Activated naive CD4-positive, alpha-beta T cell treated with anti-CD3 and anti-CD28 coated beads for 36 hours (primary cell): ENCODE results near the gene CCL15. TPM values are rescaled to one million over a fixed set of nuclear protein-coding genes. Genes with fewer than 3 reads are reported as not detected.
"Not testable (repeated sequence)": the region's sequence is repeated elsewhere in the genome, so short reads cannot be mapped to it uniquely, and the experiment has no call there.

Experiments
- CTCF ChIA-PET: fragments of 350-600 bp; sonication (Branson Sonifier 250); formaldehyde crosslinking; loops from one replicate; lab custom pipeline; 2021; ENCODE audit warnings: antibody characterized with exemption; lab: Charles Lee
- DNase-seq: peaks from one replicate; pipeline ENCODE4 v3.0.0-alpha.2; 2020
- H3K27ac Mint-ChIP-seq: one replicate; pipeline ENCODE4 v1.8.0; 2021; ENCODE audit warnings: mild to moderate bottlenecking, mixed read lengths
- H3K27me3 Mint-ChIP-seq: one replicate; pipeline ENCODE4 v1.8.0; 2021; ENCODE audit warnings: low read depth, mixed read lengths
- H3K36me3 Mint-ChIP-seq: one replicate; pipeline ENCODE4 v1.8.0; 2021; ENCODE audit warnings: low read depth, mixed read lengths
- H3K4me1 Mint-ChIP-seq: one replicate; pipeline ENCODE4 v1.8.0; 2021; ENCODE audit warnings: low read depth, mixed read lengths
- H3K4me3 Mint-ChIP-seq: one replicate; pipeline ENCODE4 v1.8.0; 2021; ENCODE audit warnings: mild to moderate bottlenecking, moderate library complexity, mixed read lengths
- H3K9me3 Mint-ChIP-seq: one replicate; pipeline ENCODE4 v1.8.0; 2021; ENCODE audit warnings: mixed read lengths
- intact Hi-C: fragments of 100-400 bp; cut with micrococcal nuclease; formaldehyde crosslinking; loops from one replicate; pipeline ENCODE4 v1.15.1; 2023
- total RNA-seq, 2 experiments: library from RNA; stranded (reverse); gene quantifications; one replicate each; pipeline ENCODE4 v1.2.3, GENCODE V29; 2021

The CCL15 gene
- not detected for total RNA-seq

DNA sequence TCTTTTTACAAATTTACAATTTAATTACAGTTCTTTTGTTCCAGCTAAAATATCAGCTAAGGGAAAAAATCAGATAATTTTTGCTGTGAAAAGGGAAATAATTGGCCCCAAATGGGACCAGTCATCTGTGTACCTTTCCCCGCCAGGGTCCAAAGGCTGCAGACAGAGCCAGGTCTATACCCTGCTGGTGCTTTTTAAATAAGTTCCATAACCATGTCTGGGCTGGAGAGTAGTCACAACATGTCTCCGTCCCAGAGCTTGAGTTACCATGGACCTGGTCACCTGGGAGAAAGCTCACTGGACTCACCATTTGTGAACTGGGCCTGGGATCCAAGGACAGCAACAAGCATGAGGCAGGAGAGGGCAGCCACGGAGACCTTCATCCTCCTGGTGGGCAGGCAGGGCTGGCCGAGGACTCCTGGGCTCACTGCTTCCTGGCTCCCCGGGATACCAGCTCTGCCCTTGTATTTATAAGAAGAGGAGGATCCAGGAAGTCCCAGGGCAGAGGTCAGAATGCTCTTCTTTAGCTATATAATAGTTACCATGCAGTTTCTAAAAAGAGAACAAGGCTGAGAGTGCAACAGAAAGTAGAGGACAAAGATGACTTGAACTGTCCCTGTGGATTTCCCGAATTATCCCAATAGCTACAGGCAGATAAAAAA, at the start of gene CCL15:
TSS of gene CCL15 (minus strand) at position 444 of the 662 bp plus-strand sequence. CDS start at position 383, 61 bp downstream.
- CTCF ChIA-PET: no interaction called here
- Mint-ChIP-seq H3K4me3 (no peak within 1 kb of the TSS), H3K36me3 (no peaks in the 10 kb centered on the region), H3K4me1 (peaks cover 3% of the 10 kb centered on the region), H3K27ac (no peak within 1 kb of the TSS), H3K27me3 (peaks cover 15% of the 10 kb centered on the region), H3K9me3 (no peaks in the 10 kb centered on the region)
- intact Hi-C loops: no loop called here
- no peak for DNase-seq

DNA sequence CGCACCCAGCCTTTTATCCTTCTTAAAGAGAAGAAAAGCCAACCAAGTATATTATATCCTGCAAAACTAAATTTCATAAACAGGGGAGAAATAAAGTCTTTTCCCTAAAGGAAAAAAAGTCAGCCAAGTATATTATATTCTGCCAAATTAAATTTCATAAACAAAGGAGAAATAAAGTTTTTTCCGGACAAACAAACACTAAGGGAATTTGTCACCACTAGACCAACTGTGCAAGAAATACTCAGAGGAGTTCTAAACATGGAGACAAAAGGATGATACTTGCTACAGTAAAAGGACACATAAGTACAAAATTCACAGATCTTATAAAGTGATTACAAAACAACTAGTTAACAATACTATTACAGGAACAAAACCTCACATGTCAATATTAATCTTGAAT, 48.3 kb upstream of the CCL15 start:
- CTCF ChIA-PET: no interaction called here
- no peak overlapping the region for H3K27ac Mint-ChIP-seq
- no peaks in the 10 kb centered on the region for H3K4me1 Mint-ChIP-seq
- H3K9me3 Mint-ChIP-seq: peaks cover 32% of the 10 kb centered on the region
- peaks cover 7% of the 10 kb centered on the region for H3K36me3 Mint-ChIP-seq
- intact Hi-C loops: no loop called here
- H3K27me3 Mint-ChIP-seq: peaks cover 31% of the 10 kb centered on the region
- DNase-seq: no peak
- no peak overlapping the region for H3K4me3 Mint-ChIP-seq

DNA sequence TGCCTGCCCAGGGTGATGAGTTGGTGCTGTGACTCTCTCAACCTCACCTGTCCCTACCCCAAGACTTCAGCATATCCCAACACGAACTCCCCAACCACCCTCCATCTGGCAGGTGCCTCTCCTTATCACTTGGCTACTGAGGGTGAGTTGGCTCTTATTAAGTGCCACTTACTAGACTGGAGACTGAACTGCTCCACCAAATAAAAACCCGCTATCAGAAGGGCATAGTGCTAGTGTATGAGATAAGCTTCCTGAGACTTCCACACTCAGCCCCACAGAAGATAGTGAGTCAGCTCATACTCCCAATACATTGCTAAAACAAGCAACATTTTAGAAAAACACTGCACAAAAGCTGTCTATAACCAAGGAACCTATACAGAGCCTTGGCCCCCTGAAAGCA, 46.7 kb upstream of the CCL15 start:
- Mint-ChIP-seq H3K36me3 (peaks cover 7% of the 10 kb centered on the region), H3K27me3 (peaks cover 34% of the 10 kb centered on the region), H3K4me3 (no peak overlapping the region), H3K9me3 (peaks cover 32% of the 10 kb centered on the region), H3K27ac (no peak overlapping the region), H3K4me1 (no peaks in the 10 kb centered on the region)
- intact Hi-C loops: no loop called here
- no peak for DNase-seq
- CTCF ChIA-PET: interaction anchor here (1.1 kb wide), 1 partner anchor 79 kb away, joined by 3 read pairs; no protein-coding TSS in a partner anchor

DNA sequence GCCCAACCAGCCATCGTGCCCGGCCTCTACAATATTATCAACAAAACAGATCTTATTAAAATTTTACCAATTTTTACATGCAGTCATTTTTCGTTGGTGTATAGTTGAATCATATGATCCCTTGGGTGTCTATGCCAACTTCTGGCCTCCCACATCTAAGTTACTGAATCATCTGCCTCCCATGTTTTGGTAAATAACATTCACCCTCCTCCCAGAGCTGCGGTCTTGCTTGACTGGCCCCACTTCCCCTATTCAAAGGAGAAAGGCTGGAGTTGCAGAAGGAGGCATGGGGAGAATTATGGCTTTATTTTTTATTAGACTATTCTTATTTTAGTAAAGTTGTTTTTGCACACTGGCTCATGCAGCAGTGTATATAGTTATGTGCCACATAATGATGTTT, 34.9 kb upstream of the CCL15 start:
- H3K4me3 Mint-ChIP-seq: no peak overlapping the region
- intact Hi-C loops: no loop called here
- no peak overlapping the region for H3K27ac Mint-ChIP-seq
- CTCF ChIA-PET: no interaction called here
- no peaks in the 10 kb centered on the region for H3K36me3 Mint-ChIP-seq
- H3K27me3 Mint-ChIP-seq: peaks cover 13% of the 10 kb centered on the region
- DNase-seq: no peak
- no peaks in the 10 kb centered on the region for H3K9me3 Mint-ChIP-seq
- H3K4me1 Mint-ChIP-seq: no peaks in the 10 kb centered on the region

- CTCF ChIA-PET: no interaction called here
- Mint-ChIP-seq H3K36me3 (no peaks in the 10 kb centered on the region), H3K4me1 (no peaks in the 10 kb centered on the region), H3K27me3 (peaks cover 21% of the 10 kb centered on the region), H3K9me3 (no peaks in the 10 kb centered on the region), H3K4me3 (no peak overlapping the region), H3K27ac (no peak overlapping the region)
- intact Hi-C loops: no loop called here
- no peak for DNase-seq
Observed at GRCh38 chr17:36034127-36034526, 32.8 kb upstream of the CCL15 start.

GRCh38 chr17:36030956-36031355, 29.6 kb upstream of the CCL15 start:
- Mint-ChIP-seq H3K27me3 (peaks cover 27% of the 10 kb centered on the region), H3K4me1 (no peaks in the 10 kb centered on the region), H3K36me3 (no peaks in the 10 kb centered on the region), H3K4me3 (no peak overlapping the region), H3K27ac (no peak overlapping the region), H3K9me3 (no peaks in the 10 kb centered on the region)
- CTCF ChIA-PET: no interaction called here
- no peak for DNase-seq
- intact Hi-C loops: no loop called here

- CTCF ChIA-PET: no interaction called here
- Mint-ChIP-seq H3K27ac (no peak overlapping the region), H3K36me3 (no peaks in the 10 kb centered on the region), H3K4me3 (no peak overlapping the region), H3K4me1 (no peaks in the 10 kb centered on the region), H3K9me3 (no peaks in the 10 kb centered on the region), H3K27me3 (peaks cover 26% of the 10 kb centered on the region)
- intact Hi-C loops: no loop called here
- DNase-seq: no peak
Observed at GRCh38 chr17:36027761-36028160, 26.4 kb upstream of the CCL15 start.

GRCh38 chr17:36024106-36024869, 22.9 kb upstream of the CCL15 start:
- no peak overlapping the region for H3K4me3 Mint-ChIP-seq
- peaks cover 45% of the 10 kb centered on the region for H3K27me3 Mint-ChIP-seq
- intact Hi-C loops: no loop called here
- H3K27ac Mint-ChIP-seq: no peak overlapping the region
- H3K9me3 Mint-ChIP-seq: no peaks in the 10 kb centered on the region
- CTCF ChIA-PET: no interaction called here
- no peaks in the 10 kb centered on the region for H3K36me3 Mint-ChIP-seq
- DNase-seq: no peak
- H3K4me1 Mint-ChIP-seq: no peaks in the 10 kb centered on the region

DNA sequence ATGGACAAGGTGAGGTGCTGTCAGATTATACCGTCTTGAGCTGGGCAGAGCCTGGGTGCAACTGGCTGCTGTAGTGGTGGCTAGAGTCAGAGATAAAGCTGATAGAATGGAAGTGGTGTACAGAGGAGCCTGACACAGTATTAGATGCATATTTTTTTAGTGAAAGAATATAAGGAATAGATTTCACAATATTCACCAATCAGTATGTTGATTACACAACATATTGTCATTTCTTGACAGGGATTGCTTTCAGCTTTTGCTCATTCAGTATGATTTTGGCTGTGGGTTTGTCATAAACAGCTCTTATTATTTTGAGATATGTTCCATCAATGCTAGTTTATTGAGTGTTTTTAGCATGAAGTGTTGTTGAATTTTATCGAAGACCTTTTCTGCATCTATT, 18.1 kb upstream of the CCL15 start:
- Mint-ChIP-seq H3K36me3 (no peaks in the 10 kb centered on the region), H3K9me3 (no peaks in the 10 kb centered on the region), H3K27ac (no peak overlapping the region), H3K4me1 (no peaks in the 10 kb centered on the region), H3K4me3 (no peak overlapping the region), H3K27me3 (peaks cover 38% of the 10 kb centered on the region)
- no peak for DNase-seq
- CTCF ChIA-PET: interaction anchor here (1.0 kb wide), 1 partner anchor 50 kb away, joined by 3 read pairs; no protein-coding TSS in a partner anchor
- intact Hi-C loops: no loop called here

DNA sequence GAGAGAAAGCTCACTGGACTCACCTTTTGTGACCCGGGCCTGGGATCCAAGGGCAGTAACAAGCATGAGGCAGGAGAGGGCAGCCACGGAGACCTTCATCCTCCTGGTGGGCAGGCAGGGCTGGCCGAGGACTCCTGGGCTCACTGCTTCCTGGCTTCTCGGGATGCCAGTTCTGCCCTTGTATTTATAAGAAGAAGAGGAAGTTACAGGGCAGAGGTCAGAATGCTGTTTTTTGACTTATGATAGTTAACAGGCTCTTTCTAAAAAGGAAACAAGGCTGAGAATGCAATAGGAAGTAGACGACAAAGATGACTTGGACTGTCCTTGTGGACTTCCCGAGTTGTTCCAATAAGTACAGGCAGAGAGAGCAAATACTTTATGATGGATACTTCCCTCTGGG, 16.4 kb upstream of the CCL15 start, which contains the start of gene CCL23:
TSS of gene CCL23 (minus strand) at position 174 of the 400 bp plus-strand sequence. CDS start at position 99, 75 bp downstream.
- DNase-seq: no peak
- CTCF ChIA-PET: no interaction called here
- Mint-ChIP-seq H3K27me3 (peaks cover 31% of the 10 kb centered on the region), H3K36me3 (no peaks in the 10 kb centered on the region), H3K27ac (no peak within 1 kb of the TSS), H3K9me3 (no peaks in the 10 kb centered on the region), H3K4me1 (no peaks in the 10 kb centered on the region), H3K4me3 (no peak within 1 kb of the TSS)
- intact Hi-C loops: no loop called here

GRCh38 chr17:36016555-36016954, 15.2 kb upstream of the CCL15 start:
- DNase-seq: no peak
- peaks cover 22% of the 10 kb centered on the region for H3K27me3 Mint-ChIP-seq
- H3K36me3 Mint-ChIP-seq: no peaks in the 10 kb centered on the region
- no peaks in the 10 kb centered on the region for H3K9me3 Mint-ChIP-seq
- no peak overlapping the region for H3K27ac Mint-ChIP-seq
- CTCF ChIA-PET: no interaction called here
- intact Hi-C loops: no loop called here
- H3K4me3 Mint-ChIP-seq: no peak overlapping the region
- no peaks in the 10 kb centered on the region for H3K4me1 Mint-ChIP-seq

GRCh38 chr17:36015895-36016294, 14.5 kb upstream of the CCL15 start:
- intact Hi-C loops, H3K36me3 Mint-ChIP-seq, CTCF ChIA-PET: not testable (repeated sequence)

DNA sequence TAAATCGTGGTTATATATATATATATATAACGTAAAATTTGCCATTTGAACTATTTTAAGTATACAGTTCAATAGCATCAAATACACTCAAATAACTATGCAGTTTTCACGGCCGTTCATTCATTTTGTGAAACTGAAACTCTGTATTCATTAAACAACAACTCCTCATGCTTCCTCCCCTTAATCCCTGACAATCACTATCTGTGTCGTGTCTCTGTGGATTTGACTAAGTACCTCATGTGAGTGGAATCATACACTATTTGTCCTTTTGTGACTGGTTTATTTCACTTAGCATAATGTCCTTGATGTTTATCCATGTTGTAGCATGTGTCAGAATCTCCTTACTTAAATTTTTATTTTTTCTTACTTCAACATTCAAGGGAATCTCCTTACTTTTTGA, 13.6 kb upstream of the CCL15 start:
- Mint-ChIP-seq H3K4me1 (no peaks in the 10 kb centered on the region), H3K4me3 (no peak overlapping the region), H3K9me3 (no peaks in the 10 kb centered on the region), H3K36me3 (no peaks in the 10 kb centered on the region), H3K27me3 (peaks cover 7% of the 10 kb centered on the region), H3K27ac (no peak overlapping the region)
- intact Hi-C loops: no loop called here
- CTCF ChIA-PET: no interaction called here
- no peak for DNase-seq

More at GRCh38 chr17:36015895-36016294, 14.5 kb upstream of the CCL15 start:
- not testable (repeated sequence) for H3K4me1 Mint-ChIP-seq, H3K9me3 Mint-ChIP-seq, DNase-seq, H3K27ac Mint-ChIP-seq, H3K4me3 Mint-ChIP-seq
- H3K27me3 Mint-ChIP-seq: peaks cover 16% of the 10 kb centered on the region
